DMS114 treated with DMSO at 0.1 percent for 48 hours (cell line): Measurements from ENCODE around the gene SLC44A5.
"Not testable (repeated sequence)": the region's sequence is repeated elsewhere in the genome, so short reads cannot be mapped to it uniquely, and the experiment has no call there.

Experiments used
- DNase-seq: peaks from one replicate; lab custom pipeline; 2025; ENCODE audit not compliant: unreplicated experiment; lab: John Stamatoyannopoulos, UW

SLC44A5 gene

GRCh38 chr1:75611014-75611413, at the start of gene SLC44A5:
TSS of gene SLC44A5 (minus strand) at chr1:75611114. CDS start at chr1:75541447, 69,667 bp downstream.
- no peak for DNase-seq

GRCh38 chr1:75655931-75656330, 45.0 kb upstream of the SLC44A5 start:
- DNase-seq, result no peak

- not testable (repeated sequence) for DNase-seq
Observed at GRCh38 chr1:75647183-75647582, 36.3 kb upstream of the SLC44A5 start.

DNA sequence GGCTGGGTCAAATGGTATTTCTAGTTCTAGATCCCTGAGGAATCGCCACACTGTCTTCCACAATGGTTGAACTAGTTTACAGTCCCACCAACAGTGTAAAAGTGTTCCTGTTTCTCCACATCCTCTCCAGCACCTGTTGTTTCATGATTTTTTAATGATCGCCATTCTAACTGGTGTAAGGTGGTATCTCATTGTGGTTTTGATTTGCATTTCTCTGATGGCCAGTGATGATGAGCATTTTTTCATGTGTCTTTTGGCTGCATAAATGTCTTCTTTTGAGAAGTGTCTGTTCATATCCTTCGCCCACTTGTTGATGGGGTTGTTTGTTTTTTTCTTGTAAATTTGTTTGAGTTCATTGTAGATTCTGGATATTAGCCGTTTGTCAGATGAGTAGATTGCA, 34.2 kb upstream of the SLC44A5 start:
- DNase-seq, result not testable (repeated sequence)

DNA sequence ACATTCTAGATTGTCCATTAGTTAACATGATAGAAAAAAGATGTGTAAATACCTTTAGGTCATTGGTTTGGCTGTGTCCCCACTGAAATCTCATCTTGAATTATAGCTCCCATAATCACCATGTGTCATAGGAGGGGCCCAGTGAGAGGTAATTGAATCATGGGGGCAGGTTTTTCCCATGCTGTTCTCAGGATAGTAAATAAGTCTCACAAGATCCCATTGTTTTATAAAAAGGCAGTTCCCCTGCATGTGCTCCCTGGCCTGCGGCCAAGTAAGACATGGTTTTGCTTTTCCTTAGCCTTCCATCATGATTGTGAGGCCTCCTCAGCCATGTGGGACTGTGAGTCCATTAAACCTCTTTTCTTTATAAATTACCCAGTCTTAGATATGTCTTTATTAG, 32.5 kb upstream of the SLC44A5 start:
- DNase-seq, result no peak

GRCh38 chr1:75641325-75641724, 30.4 kb upstream of the SLC44A5 start:
- DNase-seq, result no peak

DNA sequence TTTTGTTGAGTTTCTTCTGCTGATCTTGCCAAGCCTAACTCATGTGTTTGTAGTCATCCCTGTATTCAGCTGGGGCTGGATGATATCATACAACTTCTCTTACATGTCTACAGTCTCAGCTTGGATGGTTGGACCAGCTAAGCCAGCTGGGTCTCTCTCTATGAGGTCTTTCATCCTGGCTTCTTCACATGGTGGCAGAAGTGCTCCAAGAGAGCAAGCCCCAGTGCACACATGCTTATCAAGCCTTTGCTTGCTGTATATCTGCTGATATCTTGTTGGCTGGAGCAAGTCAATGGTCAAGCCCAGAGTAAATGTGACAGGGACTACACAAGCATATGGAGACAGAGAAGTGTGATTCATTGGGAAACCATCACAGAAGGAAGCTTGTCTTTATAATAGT, 29.2 kb upstream of the SLC44A5 start:
- DNase-seq, result no peak

- DNase-seq, result peak; percentile 28
Observed at GRCh38 chr1:75632350-75632949, 21.5 kb upstream of the SLC44A5 start.

DNA sequence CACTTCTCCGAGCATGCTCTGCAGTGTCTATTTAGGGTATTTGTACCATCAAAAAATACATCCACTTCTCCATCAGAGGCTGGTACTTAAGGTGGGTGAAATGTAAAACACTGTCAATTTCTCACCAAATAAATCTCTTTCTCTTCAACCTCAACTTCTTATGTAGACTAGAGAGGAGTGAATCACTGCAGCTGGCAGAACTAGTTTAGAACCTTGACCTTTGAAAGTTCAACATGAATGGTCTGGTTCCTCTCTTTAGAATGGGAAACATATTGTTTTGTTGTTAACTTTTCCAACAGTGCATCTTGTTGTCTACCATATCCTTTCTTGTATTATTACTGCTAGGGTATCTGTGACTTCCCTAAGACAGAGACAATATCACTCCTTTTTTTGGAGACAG, 20.1 kb upstream of the SLC44A5 start:
- no peak for DNase-seq

DNA sequence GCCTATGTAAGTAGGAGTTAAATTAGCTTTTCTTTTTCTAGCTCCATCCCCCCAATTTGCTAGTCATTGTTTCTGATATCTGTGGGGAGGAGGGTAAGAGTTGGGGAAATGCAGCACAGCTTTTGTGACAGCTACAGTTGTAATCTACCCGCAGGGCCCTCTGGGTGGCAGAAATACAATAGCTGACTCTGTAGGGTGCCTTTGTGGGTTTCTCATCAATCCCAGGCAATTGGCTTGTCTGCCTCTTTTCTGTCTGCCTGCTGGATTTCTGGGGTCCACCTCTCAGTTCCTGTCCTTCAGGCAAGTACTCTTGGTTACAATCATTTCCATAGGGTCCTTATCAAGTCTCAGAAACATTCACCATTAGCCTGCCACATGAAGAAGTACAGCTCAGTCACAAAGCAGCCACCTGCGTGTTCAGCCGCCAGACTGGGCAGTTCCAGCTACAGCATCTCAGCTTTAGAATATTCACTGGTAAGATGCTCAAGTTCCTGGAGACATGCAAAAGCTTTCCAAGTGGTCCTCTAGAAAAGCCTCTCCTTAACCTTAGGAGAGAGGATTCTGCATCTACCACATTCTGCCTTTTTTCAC, 19.2 kb upstream of the SLC44A5 start:
- no peak for DNase-seq

DNA sequence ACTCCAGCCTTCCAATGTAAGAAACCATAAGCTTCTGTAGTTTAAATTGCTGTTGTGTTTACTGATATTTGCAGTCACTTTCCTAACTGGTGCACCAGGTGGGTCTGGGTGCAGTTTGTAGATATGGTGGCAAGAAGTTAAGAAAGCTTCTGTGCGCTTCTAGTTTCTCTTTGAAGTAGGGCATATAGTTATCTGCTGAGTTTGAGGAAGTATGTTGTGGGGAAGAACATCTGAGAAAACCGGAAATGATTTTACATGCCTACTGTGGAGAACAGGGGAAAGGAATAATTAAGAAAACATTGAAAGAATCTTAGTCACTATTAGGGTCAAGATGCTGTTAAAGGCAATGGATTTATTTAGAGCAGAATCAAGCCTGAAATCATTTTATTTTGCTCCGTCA, 14.9 kb upstream of the SLC44A5 start:
- DNase-seq, result no peak

GRCh38 chr1:75618382-75618781, 7.5 kb upstream of the SLC44A5 start:
- no peak for DNase-seq

GRCh38 chr1:75616436-75617433, 5.8 kb upstream of the SLC44A5 start:
- DNase-seq, result no peak

- DNase-seq, result no peak
Observed at GRCh38 chr1:75615613-75616435, 4.9 kb upstream of the SLC44A5 start.

GRCh38 chr1:75614399-75614756, 3.5 kb upstream of the SLC44A5 start:
- no peak for DNase-seq

DNA sequence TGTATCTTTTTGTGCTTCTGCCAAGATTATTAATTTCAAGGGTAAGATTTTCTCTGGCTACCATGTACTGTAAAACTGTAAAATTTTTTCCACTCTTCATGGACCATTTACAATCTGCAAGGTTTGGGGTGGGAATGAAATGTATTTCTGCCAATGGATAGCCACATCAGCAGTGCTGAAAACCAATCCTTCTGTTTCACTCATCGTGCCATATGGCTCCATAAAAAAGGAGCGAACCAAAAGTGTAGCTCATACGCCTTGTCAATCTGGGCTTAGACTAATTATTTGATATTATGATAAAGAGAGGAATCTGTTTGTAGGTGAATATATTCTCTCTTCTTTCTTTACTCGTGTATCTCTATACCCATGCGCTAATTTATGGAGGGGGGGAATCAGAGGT, 3.0 kb upstream of the SLC44A5 start:
- DNase-seq, result no peak

DNA sequence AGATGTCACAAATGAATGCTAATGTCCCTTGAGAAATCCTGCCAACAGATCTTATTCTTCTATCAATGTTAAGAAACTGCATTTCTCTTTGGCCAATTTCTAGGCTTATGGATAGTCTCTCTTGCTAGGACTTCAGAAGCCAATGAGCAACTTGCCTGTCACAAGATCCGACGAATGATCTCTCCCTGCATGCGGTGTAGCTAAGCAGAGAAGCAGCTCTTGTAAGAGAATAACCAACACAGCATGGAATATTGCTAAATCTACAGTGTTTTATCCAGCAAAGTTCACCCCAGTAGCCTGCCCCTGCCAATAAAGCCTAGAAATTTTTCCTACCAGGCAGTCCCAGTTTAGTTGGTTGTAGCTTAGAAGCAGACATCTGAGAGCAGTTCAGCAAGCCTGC, 2.1 kb upstream of the SLC44A5 start:
- DNase-seq, result no peak

GRCh38 chr1:75602486-75602885, 8.4 kb downstream of the SLC44A5 start:
- no peak for DNase-seq

- DNase-seq, result no peak
Observed at GRCh38 chr1:75600781-75601180, 10.1 kb downstream of the SLC44A5 start.

- no peak for DNase-seq
Observed at GRCh38 chr1:75594327-75594726, 16.6 kb downstream of the SLC44A5 start.

- not testable (repeated sequence) for DNase-seq
Observed at GRCh38 chr1:75593457-75593856, 17.5 kb downstream of the SLC44A5 start.
